T-helper 2 cell treated with Interferon-gamma antibody and Interleukin-4, amounts not matched to agents 100 ng/mL and 5 ng/mL, for 36 hours (primary cell): ENCODE measurements around the gene SPTBN5. TPM values are rescaled to one million over a fixed set of nuclear protein-coding genes. Genes with fewer than 3 reads are reported as not detected.

ENCODE experiments used
- intact Hi-C: fragments of 100-400 bp; cut with micrococcal nuclease; formaldehyde crosslinking; loops from one replicate; pipeline ENCODE4 v1.15.1; 2023
- total RNA-seq: library from RNA; stranded (reverse); gene quantifications from 2 replicates; pipeline ENCODE4 v1.2.3, GENCODE V29; 2022

The SPTBN5 gene
- total RNA-seq, 1 donor from 2014 or later: 0.59 TPM

DNA sequence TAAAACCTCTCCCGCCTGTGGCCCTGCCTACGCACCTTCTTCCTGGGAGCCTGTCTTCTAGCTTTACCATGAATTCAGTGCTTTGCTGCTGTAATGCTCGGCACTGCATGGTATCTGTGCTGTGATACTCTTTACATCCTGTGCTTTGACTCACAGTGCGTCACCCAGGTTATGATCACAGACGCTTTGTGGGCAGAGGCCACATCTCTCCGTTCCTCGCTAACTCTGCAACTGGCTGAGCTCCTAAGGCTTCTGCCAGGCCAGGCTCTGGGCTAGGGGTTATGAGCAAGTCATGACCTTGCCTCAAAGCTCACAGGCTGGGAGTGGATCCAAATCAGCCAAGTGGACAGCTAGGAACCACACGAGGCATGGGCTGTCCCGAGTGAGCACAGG, 23.2 kb downstream of the SPTBN5 start:
- intact Hi-C loops: no loop called here

DNA sequence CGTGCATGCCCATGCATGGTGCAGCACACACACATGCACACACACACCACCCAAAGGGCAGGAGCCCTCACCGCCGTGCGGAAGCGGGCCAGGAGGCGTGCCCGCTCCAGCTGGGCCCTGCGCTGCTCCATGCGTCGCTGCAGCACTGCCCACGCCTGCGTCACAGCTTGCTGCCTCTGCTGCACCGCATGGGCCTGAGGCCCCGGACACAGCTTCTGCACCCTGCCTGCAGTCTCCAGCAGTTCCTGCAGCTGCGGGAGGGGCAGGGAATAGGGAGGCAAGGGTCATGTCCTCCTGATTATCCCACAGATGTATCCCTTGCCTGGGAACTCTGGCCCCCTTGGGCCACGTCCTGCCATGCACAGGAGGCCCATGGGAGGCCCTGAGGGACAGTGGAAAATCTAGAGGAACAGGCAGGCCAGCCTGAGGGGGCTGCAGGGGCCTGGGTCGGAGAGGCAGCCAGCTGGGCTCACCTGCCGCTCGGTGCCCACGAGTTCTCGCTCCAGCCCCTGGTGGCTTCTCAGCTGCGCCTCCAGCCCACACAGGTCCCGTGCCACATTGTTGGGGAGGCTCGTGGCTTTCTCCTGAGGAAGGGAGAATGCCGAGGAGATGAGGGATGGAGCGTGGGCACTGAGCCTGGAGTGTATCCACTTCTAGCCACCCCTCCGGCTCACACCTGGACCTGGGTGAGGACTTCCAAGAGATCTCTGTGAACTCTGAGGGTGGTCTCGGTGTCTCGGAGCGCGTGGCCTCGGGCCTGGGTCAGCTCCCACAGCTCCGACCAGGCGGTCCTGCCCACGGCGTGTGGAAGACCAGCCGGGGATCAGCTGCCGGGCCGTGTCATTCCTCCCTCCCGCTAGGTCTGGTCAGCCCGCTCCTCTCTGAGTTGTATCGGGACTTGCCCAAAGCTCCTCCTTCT, 23.8 kb downstream of the SPTBN5 start:
- intact Hi-C loops: no loop called here

DNA sequence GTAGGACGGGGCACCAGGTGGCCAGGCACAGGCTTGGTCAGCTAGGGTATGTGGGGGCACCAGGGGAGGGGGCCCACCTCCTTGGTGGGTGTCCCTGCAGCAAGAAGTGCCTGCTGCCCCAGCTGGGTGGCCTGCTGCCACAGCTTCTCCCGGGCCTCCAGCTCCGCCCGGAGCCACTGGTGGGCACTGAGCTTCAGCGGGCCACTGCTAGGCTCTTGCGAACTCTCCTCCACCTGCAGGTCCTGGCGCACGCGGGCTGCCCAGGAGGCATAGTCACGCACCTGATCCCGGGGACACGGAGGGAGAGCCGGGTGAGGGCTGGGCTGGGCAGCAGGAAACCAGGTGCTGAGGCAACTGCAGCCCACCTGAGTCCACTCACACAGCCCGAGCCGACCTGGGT, 25.5 kb downstream of the SPTBN5 start:
- intact Hi-C loops: no loop called here

DNA sequence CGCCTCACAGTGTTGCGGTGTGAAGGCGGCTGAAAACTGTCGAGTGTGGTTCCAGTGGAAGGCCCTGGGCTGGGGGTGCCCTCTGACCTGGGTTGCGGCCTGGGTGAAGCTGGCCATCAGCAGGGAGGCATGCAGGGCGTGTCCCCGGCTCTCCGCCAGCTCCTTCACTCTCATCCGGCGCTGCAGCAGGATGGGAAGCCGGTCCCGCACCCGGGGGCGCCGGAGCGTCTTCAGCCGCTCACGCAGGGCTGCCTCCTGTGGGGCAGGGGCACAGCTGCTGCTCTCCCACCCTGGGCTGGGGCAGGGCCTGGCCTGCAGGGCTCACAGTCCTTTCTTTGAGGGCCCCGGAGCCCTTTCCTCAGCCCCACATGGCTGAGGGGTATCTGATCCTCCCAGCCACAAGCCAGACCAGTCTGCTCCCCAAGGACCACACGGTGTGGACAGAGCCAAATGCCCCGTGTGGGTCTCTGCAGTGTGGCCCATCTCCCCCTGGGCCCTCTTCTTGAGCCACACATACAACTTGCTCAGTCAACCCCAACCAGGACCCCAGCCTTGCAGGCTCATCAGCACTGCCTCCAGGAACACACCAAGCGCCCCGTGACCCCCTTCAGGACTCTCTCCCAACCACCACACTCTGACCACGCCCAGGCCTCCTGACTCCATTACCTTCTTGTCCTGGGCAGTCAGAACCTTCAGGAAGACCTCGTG, 26.8 kb downstream of the SPTBN5 start:
- intact Hi-C loops: no loop called here

DNA sequence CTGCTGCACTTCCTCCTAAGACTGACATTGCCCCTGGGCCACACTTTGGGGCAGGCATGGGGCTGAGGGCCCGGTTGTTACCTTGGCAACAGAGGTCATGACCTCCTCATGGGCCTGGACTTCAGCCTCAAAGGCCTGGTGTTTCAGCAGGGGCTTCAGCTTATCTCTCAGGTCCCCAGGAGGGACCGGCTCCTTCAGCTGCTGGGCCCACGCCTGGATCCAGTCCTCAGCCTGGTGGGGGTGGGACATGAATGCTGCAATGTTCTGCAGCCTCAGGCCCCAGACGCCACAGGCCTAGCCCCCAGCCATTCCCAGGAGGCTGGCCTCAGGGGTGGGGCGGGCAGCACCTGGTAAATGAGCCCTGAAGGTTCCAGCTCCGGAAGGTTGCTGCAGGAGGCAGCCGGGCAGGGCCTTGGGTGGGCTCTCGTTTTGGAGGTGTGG, 27.6 kb downstream of the SPTBN5 start:
- intact Hi-C loops: no loop called here

DNA sequence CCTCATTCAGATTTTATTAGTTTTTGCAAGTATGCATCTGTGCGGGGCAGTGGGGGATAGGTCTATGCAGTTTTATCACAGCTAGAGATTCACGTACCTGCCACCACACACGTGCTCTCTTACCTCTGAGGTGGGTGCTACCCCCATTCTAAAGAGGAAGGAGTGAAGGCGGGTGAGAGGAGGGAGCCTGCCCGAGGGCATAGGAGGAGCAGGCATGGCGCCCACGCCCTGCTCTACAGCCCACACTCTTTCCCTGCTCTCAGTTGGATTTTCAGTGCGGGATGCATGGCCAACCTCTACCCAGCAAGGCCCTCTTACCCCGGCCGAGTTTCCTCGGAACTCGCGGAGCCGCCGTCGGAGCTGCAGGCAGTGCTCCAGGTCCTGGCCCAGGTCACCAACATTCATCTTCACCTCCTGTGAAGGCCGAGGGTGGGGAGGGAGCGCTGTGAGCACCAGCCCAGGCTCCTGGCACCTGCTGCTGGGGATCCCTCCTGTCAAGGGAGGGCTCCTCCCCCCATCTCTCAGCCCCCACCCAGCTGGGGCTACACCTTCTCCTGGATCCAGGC, 28.3 kb downstream of the SPTBN5 start:
- intact Hi-C loops: no loop called here

DNA sequence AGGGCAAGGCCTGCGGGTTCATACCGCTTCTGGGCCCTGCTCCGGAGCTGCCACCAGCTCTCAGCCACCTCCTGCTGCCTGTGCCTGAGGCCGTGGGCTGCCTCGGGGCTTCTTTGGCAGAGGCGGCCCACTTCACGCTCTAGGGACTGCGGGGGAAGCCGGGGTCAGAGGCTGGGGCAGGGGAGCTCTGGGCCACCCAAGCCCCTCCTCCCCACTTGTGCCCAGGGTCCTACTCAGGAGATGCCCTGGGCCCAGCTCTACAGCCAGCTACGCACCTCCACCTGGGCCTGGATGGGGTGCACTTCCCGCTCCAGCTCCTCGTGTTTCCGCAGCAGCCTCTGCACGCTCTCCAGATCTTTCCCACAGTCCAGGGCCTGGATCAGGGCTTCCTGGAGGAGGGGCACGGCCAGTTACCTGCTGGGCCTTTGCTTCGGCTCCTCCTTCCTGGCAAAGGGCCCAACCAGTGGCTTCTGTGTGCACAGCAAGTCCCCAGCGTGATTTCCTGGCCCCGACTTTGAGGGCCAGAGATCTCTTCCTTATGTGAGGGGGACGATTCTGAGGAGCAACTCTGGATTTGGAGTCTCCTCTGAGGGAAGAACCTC, 31.2 kb downstream of the SPTBN5 start:
- intact Hi-C loops: no loop called here

DNA sequence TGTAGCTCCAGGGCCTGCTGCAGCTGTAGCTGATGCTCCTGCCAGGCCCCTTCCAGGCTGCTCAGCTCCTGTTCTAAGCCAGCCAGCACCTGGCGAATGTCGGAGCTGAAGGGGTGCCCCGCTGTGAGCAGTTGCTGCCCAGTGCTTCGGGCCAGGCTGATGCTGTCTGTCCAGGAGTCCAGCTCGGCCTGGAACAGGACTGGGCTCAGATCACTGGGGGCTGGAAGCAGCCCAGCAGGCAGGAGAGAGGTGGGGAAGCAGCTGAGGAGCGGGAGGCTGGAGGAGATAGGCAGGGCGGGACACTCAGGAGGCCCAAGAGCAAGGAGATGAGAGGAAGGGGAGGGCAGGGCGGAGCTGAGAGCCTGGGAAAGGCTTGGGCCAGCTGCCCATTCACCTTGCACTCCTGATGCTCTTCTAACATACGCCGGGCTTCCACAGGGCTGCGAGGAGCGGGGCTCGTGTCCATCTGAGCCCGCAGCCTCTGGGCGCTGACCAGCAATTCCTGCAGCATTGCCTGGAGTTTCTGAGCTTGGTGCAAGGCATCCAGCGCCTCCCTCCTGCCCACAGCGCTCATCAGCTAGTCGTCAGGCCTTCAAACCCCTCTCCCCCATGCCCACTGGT, 32.0 kb downstream of the SPTBN5 start:
- intact Hi-C loops: no loop called here

DNA sequence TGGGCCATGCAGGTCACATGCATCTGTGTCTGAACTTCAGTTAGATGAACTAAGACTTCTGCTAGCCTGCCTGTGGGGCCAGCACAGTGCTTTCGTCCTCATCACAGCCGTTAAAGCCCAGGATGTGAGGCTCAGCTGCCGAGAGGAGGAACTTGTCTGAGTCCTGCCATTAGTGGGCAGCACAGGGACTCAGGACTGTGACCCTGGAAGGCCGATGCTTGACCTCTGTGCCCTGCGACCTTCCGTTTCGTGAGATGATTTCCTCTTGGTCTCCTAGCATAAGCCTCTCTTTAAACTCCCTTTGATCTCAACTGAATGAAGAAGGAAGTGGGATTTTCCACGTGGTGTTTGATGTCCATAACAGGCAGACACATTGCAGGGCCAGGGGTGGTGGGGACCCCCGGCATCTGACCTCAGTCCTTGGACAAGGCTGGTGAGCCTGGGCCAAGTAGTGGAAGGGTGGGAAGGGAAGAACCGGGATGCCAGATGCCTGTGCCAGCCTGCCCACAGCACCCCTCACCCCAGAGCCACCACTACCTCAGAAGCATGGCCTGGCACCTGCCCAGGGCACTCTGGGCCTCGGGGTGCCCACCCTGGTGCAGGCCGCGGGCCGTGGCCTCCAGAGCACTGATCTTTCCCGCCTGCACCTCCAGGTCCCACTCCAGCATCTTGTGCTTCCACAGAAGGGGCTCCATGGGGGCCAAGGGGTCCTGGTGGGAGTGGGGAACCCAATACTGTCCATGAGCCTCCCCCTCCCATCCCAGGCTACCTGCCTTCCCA, 33.6 kb downstream of the SPTBN5 start:
- intact Hi-C loops: no loop called here

DNA sequence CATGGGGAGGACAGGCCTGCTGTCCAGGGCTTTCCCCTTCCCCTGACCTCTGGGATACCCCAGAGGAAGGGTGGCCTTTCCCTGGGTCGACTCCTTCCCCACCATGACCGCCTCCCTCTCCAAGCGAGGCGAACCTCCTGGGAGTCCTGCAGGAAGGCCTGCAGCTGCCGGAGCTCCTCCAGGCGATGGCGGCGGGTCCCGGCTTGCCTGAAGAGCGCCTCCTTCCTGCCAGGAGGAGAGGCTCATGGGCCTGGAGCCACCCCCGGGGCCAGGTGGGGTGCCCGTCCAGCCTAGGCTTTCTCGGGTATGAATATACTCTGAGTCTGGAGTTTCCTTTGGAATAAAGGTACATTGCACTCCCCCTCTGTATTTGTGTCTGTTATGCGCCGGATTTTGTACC, 35.1 kb downstream of the SPTBN5 start:
- intact Hi-C loops: no loop called here

DNA sequence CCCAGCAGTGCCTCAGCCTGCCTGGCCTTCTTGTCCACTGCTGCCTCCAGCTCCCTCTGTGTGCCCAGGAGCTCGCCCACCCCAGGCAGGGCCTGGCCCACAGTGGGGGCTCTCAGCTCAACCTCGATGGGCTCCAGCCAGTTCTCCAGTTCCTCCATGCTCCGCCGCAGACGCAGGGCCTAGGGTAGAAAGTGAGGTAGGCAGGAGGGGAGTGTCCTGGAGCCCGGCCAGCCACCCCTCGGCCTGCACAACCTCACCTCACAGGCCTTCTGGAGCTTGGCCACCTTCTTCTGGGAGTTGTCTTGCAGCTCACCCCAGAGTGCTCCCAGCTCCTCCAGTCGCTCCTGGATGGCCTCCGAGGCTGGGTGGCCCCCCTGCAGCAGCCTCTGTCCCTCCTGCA, 36.5 kb downstream of the SPTBN5 start:
- intact Hi-C loops: no loop called here

DNA sequence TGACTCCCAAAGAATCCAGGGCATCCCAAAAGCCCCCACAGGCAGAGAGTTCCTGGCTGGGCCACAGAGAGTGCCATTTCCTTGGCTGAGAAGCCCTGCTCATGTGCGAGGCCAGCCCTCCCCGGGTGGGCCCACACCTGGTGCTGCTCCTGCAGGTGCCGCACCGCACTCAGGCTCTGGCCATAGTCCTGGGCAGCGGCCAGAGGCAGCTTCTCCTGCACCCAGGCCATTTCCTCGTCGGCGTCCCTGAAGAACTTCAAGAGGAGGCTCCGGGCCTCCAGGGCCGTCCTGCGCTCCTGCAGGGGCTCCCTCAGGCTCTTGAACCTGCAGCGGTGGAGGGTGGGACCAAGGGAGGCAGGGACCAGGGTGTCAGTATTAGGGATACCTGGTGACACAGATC, 37.1 kb downstream of the SPTBN5 start:
- intact Hi-C loops: no loop called here

DNA sequence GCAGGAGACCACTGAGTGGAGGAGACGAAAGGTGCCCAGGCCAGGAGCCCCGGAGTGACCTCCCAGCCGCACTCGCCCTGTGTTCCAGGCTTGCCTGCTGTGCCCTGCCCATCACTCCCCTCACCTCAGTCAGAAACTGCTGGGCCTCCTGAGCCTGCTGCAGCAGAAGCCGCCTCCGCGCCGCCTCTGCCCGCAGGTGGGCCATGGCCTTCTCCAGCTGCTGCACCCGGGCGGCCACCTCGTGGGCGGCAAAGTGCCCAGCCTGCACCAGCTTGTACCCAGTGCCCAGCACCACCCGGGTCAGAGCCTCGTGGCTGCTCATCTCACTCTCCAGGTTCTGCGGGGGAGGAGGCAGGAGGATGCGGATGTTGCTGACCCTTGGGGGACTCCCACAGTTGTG, 37.6 kb downstream of the SPTBN5 start:
- intact Hi-C loops: no loop called here

DNA sequence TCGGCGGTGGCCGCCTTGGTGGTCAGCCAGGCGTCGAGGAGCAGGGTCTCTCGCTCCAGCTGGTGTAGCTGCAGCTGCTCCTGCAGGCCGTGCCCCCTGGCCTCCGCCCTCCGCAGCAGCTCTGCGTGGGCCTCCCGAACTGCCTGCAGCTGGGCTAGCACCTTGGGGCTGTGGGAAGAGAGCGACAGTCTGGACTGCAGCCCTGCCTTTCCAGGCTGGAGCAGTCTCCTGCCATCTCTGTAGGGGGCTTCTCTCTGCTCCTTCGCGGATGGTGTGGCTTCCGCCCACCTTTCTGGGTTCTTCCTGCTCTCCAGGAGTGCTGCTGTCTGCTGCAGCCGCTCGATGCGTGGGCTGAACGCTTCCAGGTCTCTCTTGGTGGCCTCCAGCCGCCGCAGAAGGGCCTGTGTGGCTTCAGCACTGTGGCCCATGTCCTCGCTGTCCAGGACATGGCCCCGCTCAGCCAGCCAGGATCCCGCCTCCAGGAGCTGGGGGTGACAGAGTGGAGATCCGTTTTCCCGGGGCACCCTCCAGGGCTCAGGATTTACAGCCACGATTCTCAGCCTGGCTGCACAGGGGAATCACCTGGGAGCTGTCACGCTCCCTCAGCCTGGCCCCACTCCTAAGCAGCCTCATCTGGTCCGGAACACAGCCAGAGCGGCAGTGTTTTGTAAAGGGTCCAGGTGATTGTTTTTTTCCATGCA, 38.4 kb downstream of the SPTBN5 start:
- intact Hi-C loops: no loop called here

DNA sequence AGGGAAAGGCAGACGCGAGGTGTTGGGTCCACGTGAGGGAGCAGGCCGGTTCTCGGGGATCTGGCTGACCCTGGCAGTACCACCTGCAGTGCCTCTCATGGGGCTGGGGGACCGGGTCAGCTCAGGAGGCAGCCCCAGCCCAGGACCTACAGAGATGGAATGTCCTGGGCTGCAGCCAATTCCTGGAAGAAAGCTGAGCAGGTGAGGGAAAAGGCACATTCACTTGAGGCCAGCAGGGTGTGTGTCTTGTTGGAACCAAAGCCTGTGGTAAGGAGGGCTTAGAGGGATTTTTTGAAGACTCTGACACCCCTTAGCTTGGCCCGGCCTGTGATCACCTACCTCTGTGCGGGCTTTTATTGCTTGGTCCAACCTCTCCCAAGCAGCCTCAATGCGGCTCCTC, 39.4 kb downstream of the SPTBN5 start:
- intact Hi-C loops: no loop called here

DNA sequence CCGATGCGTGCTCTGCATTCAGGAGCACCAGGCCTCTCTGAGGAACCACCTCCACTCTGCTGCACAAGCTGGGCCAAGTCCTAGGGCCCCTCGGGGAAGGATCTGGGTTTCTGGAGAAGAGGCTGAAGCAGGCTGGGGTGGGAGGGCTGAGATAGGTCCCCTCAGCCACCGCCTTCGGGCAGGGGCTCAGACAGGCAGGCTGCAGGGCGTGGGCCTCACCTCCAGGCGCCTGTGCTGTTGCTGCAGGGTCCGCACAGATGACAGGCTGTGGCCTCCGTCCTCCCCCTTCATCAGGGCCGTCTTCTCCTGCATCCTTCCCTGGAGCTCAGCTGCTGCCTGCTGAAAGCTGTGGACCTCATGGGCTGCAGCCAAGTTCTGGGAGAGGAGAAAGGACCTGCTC, 40.0 kb downstream of the SPTBN5 start:
- intact Hi-C loops: no loop called here

DNA sequence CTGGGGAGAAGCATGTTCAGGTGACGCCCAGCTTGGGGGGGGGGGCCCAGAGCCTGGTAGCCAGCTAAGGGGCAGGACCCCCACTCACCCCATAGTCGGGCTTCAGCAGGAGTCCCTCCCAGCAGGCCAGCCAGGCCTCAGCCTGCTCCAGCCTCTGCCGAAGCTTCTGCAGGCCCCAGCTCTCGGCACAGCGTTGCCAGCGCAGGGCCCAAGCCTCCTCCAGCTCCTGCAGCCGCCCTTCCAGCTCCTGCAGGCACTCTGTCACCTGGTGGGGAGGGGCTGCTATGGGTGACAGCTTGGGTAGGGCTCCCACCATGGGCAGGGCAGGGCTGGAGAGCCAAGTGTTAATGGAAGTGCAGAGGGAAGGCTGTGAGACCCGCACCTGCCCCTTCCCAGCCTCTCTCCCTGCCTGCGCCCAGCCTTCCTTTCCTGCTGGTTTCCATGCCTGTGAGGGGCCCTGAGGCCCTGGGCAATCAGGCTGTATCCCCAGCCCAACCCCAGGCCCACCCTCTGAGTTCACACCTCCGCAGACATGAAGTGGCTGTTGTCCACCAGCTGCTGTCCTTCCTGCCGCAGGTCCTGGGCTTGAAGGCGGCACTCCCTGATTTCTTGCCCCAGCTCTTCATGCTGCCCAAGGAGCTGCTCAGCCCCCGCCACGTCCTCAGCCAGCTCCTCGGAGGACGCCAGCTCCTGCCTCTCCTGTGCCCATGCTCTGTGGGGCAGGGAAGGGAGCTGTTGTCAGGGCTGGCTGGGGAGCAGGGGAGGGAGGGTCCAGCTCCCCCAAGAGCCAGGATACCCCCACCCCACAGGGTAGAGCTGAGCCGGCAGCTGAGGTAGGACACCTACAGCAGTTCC, 40.9 kb downstream of the SPTBN5 start:
- intact Hi-C loops: no loop called here

DNA sequence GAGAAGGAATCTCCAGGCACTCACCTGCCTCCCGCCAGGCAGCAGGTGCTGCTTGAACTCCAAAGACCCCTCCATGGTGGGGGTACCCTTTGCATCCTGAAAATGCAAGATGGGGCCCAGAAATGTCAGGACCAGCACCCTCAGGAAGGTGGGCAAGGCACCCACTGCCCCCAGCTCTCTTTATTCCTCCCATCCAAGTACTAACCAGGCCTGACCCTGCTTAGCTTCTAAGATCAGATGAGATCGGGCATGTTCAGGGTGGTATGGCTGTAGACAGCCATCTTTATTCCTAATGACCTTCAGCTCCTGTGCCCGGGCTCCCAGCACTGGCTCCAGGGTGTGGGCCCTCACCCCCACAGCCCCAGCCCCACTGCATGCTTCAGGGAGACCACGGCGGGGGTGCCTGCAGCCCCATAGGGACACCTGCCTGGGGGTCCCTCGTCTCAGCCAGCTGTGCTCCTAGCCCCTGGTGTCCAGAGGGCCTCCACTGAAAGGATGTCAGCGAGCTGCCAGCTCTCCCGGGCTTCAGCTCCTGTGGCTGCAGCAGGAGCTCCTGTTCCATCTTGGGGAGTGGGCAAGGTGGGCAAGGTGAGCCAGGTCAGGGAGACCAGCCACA, 42.0 kb downstream of the SPTBN5 start:
- intact Hi-C loops: no loop called here

DNA sequence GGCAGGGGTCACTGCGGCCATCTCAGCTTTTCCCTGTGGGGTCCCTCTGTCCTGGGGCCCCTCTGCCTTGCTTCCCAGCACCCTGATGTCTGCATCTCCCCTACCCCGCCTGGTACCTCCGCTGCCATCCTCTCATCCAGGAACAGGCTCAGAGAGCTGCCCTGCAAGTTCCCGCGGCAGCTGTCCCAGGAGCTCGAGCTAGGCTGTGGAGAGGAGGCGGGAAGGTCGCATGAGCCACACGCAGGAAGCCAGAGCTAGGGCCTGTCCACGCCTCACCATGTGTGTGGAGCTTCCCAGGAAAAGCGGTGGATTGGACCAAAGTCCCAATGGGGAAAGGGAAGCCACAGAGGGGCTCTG, 42.7 kb downstream of the SPTBN5 start:
- intact Hi-C loops: no loop called here
